ENCODE results near the gene CNOT8. TPM values are rescaled to one million over a fixed set of nuclear protein-coding genes. Genes with fewer than 3 reads are reported as not detected.

CNOT8 gene
- total and polyA plus RNA-seq, 9 of the 15 experiments (the other 6 are each of a cell fraction or from before 2014, with no cell fraction given): 15.2 to 68.9 (median 52.1) TPM

- TF ChIP-seq ZNF395 (CRISPR knock-in tag; IDR thresholded peaks at IDR 0.05) (no peak), ZNF79 (CRISPR knock-in tag; IDR thresholded peaks at IDR 0.05; ENCODE audit: low read depth) (no peak), HINFP (tag; conservative IDR thresholded peaks at IDR 0.05; ENCODE audit: low read depth) (no peak), SAFB (IDR thresholded peaks at IDR 0.05; ENCODE audit: borderline replicate concordance, low read depth, low read length) (peak; percentile 32; the same call in 1 of the 2 replicates), NFYB (IDR thresholded peaks at IDR 0.05; ENCODE audit: extremely low read depth, insufficient read length) (no peak), GTF2B (IDR thresholded peaks at IDR 0.05; ENCODE audit: extremely low read depth, insufficient read length) (no peak), SRSF3 (IDR thresholded peaks at IDR 0.05; ENCODE audit: insufficient read depth, low read length) (no peak), PKNOX1 (IDR thresholded peaks at IDR 0.05) (peak; percentile 66), HNRNPLL (IDR thresholded peaks at IDR 0.05; ENCODE audit: low read depth, low read length, poor library complexity, severe bottlenecking) (peak; percentile 65), MECOM (CRISPR knock-in tag; IDR thresholded peaks at IDR 0.05) (no peak), BRD9 (IDR thresholded peaks at IDR 0.05; ENCODE audit: low read depth, partially characterized antibody) (no peak), TFAM (CRISPR knock-in tag; conservative IDR thresholded peaks at IDR 0.05) (no peak), ZNF592 (IDR thresholded peaks at IDR 0.05) (no peak), RBBP5 (IDR thresholded peaks at IDR 0.05; ENCODE audit: borderline replicate concordance, insufficient read depth, low read length, poor library complexity, severe bottlenecking) (peak; percentile 61), ZNF445 (CRISPR knock-in tag; IDR thresholded peaks at IDR 0.05; ENCODE audit: low read depth) (no peak), POU5F1 (IDR thresholded peaks at IDR 0.05; ENCODE audit: borderline replicate concordance, low read depth, low read length, partially characterized antibody) (no peak), SNRNP70 (optimal IDR thresholded peaks at IDR 0.05; ENCODE audit: low read depth, low read length) (no peak)
Observed at GRCh38 chr5:154858297-154858971, at the start of gene CNOT8 (continued).
